Stimulated activated CD8-positive, alpha-beta memory T cell treated with anti-CD3 and anti-CD28 coated beads, Interleukin-7, amount 100 ng/mL, for 4 hours (primary cell): ENCODE data around the gene GNLY.

Source experiments
- DNase-seq, 2 donors: peaks; one replicate each; pipeline ENCODE4 v3.0.0-alpha.2; 2020; ENCODE audit warnings: low read depth in 2 of 2

Gene GNLY

DNA sequence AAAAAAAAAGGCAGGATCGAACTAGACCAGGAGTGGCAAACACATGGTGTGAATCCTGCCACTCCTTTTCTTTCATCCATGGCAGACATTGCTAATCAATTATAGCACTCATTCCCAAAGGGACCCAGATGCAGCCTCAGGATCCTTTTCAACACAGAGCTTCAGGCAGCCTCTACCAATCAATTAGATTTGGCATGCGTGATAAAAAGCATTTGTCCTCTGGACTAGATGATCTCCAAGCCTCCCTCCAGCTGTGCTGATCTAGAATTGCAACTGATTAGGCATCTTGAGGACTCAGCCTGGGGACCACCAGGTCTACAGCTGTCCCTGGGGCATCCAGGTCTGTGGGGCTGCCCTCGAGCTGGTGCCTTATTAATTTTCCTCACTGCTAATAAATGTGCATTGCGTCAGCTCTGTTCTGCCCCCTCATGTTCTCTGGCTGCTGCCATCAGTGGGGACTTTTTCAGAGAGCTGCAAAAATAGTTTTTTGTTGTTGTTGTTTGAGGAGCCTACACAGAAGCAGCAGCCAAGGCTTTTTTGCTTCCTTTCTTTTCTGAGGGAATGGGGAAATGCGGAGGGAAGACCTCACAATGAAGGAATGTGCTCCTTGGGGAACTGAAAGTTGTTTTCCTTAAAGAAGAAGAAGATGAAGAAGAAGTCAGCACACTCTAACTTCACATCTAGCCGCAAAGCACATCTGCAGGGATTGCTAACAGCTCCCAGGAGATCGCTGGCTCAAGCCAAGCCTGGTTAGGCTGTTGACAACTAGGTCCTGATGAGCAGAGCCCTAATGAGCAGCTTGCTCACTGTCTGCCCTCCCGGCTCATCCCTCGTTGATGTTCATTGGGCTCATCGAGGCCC lies 50.8 kb downstream of the GNLY start:
- DNase-seq: no peak

- DNase-seq: no peak
Observed at GRCh38 chr2:85745619-85746018, 51.5 kb downstream of the GNLY start.

DNA sequence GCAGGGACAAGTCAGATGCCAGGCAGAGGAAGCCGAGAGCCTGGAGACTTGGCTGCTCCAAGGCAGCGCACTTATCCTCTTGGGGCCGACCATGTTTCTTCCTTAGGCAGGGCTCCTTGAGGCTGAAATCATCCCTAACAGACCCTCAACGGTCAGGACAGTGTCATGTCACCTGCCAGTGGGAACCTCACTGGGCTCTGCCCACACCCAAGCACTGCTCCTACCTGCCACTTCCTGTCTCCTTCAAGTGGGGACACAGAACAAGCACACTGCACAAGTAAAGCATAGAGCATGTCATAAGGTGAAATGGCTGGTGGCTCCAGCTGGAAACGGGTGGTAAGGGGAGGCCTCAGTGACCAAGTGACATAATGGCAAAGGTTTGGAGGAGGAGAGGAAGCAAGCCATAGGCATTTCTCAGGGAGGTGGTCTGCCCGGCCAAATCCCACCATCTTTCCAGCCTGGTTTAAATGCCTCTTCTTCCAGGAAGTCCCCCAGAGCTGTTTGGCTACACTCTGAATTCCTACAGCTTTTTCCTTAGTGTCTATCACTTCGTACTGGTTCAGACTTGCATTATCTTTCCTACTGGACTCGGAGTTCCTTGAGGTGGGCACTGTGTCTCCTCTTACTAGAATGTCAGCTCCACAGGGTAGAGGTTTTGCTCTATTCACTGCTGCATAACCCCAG lies 52.3 kb downstream of the GNLY start:
- no peak for DNase-seq

GRCh38 chr2:85747441-85747840 lies 53.3 kb downstream of the GNLY start:
- no peak for DNase-seq

DNA sequence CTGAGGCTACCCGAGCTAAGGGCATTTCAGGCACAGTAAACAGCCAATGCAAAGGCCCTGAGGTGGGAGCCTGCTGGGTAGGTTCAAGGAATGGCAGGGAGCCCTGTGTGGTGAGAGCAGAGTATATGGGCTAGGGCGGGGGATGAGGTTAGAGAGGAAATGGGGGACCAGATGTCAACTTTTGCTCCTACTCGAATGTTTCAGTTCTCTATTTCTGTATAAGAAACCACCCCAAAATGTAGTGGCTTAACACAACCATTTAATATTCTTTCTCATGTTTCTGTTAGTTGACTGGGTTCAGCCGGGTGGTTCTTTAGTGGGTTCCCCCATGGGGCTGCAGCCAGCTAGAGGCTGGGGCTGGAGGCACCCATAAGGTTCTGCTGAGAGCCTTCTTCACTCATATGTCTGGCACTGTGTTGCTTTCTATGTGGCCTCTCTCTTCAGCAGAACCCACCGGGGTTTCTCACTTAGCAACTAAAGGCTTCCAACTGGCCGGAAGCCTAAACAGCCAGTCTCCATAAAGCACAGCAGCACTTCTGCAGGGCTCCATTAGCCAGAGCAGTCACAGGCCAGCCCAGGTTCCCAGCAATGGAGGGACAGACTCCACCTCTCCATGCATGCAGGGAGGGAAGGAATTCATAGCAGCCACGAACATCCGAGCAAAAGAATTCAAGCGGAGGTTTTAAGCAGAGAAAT lies 54.0 kb downstream of the GNLY start:
- DNase-seq: no peak
